OCI-LY7 (cell line): ENCODE measurements around the gene SLC10A4. TPM values are rescaled to one million over a fixed set of nuclear protein-coding genes. Genes with fewer than 3 reads are reported as not detected.

ENCODE experiments used
- BruUV-seq: library from RNA; stranded (reverse); fragments of 400-500 nt; replicated peaks from 2 replicates; lab custom pipeline; 2021; lab: Mats Ljungman, UMichigan
- CTCF ChIA-PET: fragments of 300-600 bp; sonication (Branson Sonifier 250); formaldehyde crosslinking; loops from one replicate; lab custom pipeline; 2022; ENCODE audit warnings: antibody characterized with exemption; ENCODE audit not compliant: unreplicated experiment; lab: Charles Lee
- POLR2A ChIA-PET: fragments of 300-600 bp; sonication (Branson Sonifier 250); formaldehyde crosslinking; loops from one replicate; lab custom pipeline; 2022; ENCODE audit warnings: antibody characterized with exemption; lab: Charles Lee
- DNase-seq: peaks from one replicate; pipeline ENCODE4 v3.0.0-alpha.2; 2015; ENCODE audit warnings: low spot score
- H2AFZ ChIP-seq: fragments of 200-600 bp; sonication (generic), shearing (Covaris generic); 2 replicates; pipeline ENCODE4 v1.6.1; 2014; ENCODE audit warnings: mild to moderate bottlenecking, antibody characterized with exemption, low read length, moderate library complexity
- H3K27ac ChIP-seq: fragments of 200-600 bp; sonication (generic); 2 replicates; pipeline ENCODE4 v1.5.1; 2014; ENCODE audit warnings: mixed run types, low read depth, mild to moderate bottlenecking, moderate library complexity, low read length, inconsistent platforms; ENCODE audit not compliant: poor library complexity, severe bottlenecking
- H3K36me3 ChIP-seq: fragments of 200-600 bp; sonication (generic); 2 replicates; pipeline ENCODE4 v1.6.1; 2014; ENCODE audit warnings: mild to moderate bottlenecking, antibody characterized with exemption, low read length, moderate library complexity, mixed read lengths; ENCODE audit not compliant: insufficient read depth
- H3K4me1 ChIP-seq: fragments of 200-600 bp; sonication (generic); 2 replicates; pipeline ENCODE4 v1.5.1; 2014; ENCODE audit warnings: mild to moderate bottlenecking, low read length; ENCODE audit not compliant: insufficient read depth, poor library complexity, severe bottlenecking
- H3K4me2 ChIP-seq: fragments of 200-600 bp; sonication (generic); 2 replicates; pipeline ENCODE4 v1.6.1; 2014; ENCODE audit warnings: mild to moderate bottlenecking, low read length
- H3K4me3 ChIP-seq: fragments of 200-600 bp; sonication (generic); 2 replicates; pipeline ENCODE4 v1.5.1; 2014; ENCODE audit warnings: mild to moderate bottlenecking, low read depth, low read length; ENCODE audit not compliant: poor library complexity, severe bottlenecking
- H3K79me2 ChIP-seq: fragments of 200-600 bp; sonication (generic); 2 replicates; pipeline ENCODE4 v1.6.1; 2016; ENCODE audit warnings: low read depth, mild to moderate bottlenecking, low read length, moderate library complexity, mixed read lengths; ENCODE audit not compliant: insufficient read depth
- H3K9me2 ChIP-seq: fragments of 200-600 bp; sonication (generic); 2 replicates; pipeline ENCODE4 v1.6.1; 2016; ENCODE audit warnings: mild to moderate bottlenecking, low read length, mixed read lengths; ENCODE audit not compliant: insufficient read depth
- H3K9me3 ChIP-seq: fragments of 200-600 bp; sonication (generic); 2 replicates; pipeline ENCODE4 v1.6.1; 2014; ENCODE audit warnings: mild to moderate bottlenecking, mixed run types, low read length, mixed read lengths
- H4K20me1 ChIP-seq: fragments of 200-600 bp; sonication (generic); 2 replicates; pipeline ENCODE4 v1.6.1; 2014; ENCODE audit warnings: mild to moderate bottlenecking, antibody characterized with exemption, low read length, moderate library complexity, mixed read lengths; ENCODE audit not compliant: insufficient read depth
- EZH2phosphoT487 ChIP-seq: fragments of 200-600 bp; sonication (generic); IDR thresholded peaks from 2 replicates; pipeline ENCODE4 v1.6.1; 2018; ENCODE audit warnings: low read depth, borderline replicate concordance, mild to moderate bottlenecking, mixed run types, antibody characterized with exemption, low read length, moderate library complexity, mixed read lengths
- intact Hi-C: fragments of 100-400 bp; cut with micrococcal nuclease; formaldehyde crosslinking; loops from one replicate; pipeline ENCODE4 v1.10.0; 2022; ENCODE audit not compliant: unreplicated experiment
- total RNA-seq, 2 experiments: library from RNA; depleted of rRNA in 1 of 2; stranded (reverse); fragments of >200 nt in 1 of 2; shearing (Covaris generic) in 1 of 2; gene quantifications; 2 replicates each; pipeline ENCODE4 v1.2.3, GENCODE V29; 2014 to 2022
- TF ChIP-seq, protein P1 (sequence below): fragments of 200-600 bp; sonication (generic); conservative IDR thresholded peaks from 2 replicates; pipeline ENCODE4 v1.5.1; 2014; ENCODE audit warnings: mild to moderate bottlenecking, antibody characterized with exemption, low read length, moderate library complexity, mixed read lengths

The SLC10A4 gene
- total RNA-seq, 2 experiments from 2014 or later, result not detected

DNA sequence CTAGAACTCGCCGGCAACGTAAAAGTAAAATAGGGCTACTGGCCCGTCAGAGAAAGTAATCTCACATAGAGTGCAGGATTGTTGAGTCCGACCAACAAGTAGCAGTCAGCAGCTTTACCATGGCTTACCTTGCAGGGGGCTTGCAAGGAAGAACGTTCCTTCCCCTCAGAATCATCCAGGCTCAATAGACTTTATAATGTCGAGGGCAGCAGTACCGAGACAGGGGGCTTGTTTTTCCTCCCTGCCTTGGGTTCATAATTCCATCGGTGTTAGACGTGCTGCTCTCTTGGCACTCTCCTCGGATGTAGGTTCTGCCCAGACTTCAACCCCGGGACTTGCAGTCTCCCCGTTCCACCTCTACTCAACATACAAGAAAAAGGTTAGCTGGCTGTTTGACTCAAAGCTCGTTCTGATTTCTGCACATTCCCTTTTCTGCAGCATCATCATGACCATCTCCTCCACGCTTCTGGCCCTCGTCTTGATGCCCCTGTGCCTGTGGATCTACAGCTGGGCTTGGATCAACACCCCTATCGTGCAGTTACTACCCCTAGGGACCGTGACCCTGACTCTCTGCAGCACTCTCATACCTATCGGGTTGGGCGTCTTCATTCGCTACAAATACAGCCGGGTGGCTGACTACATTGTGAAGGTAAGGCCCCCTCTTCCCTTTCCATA, 1.5 kb downstream of the SLC10A4 start:
- no TSS peak for BruUV-seq
- Histone ChIP-seq H3K4me3 (no peak overlapping the region), H3K9me3 (no peaks in the 10 kb centered on the region), H3K36me3 (no peaks in the 10 kb centered on the region), H3K79me2 (no peaks in the 10 kb centered on the region), H3K4me1 (no peaks in the 10 kb centered on the region), H2AFZ (no peak overlapping the region), H3K27ac (no peak overlapping the region), H3K4me2 (no peak overlapping the region), H4K20me1 (no peaks in the 10 kb centered on the region), H3K9me2 (no peaks in the 10 kb centered on the region)
- no peak for TF ChIP-seq EZH2phosphoT487
- TF ChIP-seq, protein P1, sequence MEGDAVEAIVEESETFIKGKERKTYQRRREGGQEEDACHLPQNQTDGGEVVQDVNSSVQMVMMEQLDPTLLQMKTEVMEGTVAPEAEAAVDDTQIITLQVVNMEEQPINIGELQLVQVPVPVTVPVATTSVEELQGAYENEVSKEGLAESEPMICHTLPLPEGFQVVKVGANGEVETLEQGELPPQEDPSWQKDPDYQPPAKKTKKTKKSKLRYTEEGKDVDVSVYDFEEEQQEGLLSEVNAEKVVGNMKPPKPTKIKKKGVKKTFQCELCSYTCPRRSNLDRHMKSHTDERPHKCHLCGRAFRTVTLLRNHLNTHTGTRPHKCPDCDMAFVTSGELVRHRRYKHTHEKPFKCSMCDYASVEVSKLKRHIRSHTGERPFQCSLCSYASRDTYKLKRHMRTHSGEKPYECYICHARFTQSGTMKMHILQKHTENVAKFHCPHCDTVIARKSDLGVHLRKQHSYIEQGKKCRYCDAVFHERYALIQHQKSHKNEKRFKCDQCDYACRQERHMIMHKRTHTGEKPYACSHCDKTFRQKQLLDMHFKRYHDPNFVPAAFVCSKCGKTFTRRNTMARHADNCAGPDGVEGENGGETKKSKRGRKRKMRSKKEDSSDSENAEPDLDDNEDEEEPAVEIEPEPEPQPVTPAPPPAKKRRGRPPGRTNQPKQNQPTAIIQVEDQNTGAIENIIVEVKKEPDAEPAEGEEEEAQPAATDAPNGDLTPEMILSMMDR, result no peak
- no peak for DNase-seq
- ChIA-PET CTCF (no interaction called here), POLR2A (no interaction called here)
- intact Hi-C loops, result no loop called here

DNA sequence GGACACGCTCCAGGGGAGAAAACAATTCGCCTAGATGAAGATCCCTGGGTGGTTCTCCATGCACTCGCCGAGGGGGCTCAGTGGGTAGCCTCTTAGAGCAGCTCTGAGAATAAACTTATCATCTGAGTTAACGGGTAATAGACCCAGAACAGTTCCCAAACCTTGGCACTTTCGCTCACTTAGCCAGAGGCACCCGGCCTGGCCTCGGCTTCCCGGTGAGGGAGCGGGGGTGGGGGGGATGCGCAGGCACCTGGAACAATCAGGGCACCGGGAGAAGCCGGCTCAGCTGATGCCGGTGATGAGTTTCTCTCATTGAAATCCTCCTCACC, 6.5 kb downstream of the SLC10A4 start:
- Histone ChIP-seq H3K9me2 (no peaks in the 10 kb centered on the region), H3K27ac (no peak overlapping the region), H2AFZ (no peak overlapping the region), H4K20me1 (no peaks in the 10 kb centered on the region), H3K4me1 (no peaks in the 10 kb centered on the region), H3K4me3 (no peak overlapping the region), H3K36me3 (no peaks in the 10 kb centered on the region), H3K79me2 (no peaks in the 10 kb centered on the region), H3K4me2 (no peak overlapping the region), H3K9me3 (no peaks in the 10 kb centered on the region)
- ChIA-PET CTCF (no interaction called here), POLR2A (no interaction called here)
- no peak for TF ChIP-seq EZH2phosphoT487
- TF ChIP-seq, protein P1, result no peak
- intact Hi-C loops, result no loop called here
- BruUV-seq, result no TSS peak
- no peak for DNase-seq

DNA sequence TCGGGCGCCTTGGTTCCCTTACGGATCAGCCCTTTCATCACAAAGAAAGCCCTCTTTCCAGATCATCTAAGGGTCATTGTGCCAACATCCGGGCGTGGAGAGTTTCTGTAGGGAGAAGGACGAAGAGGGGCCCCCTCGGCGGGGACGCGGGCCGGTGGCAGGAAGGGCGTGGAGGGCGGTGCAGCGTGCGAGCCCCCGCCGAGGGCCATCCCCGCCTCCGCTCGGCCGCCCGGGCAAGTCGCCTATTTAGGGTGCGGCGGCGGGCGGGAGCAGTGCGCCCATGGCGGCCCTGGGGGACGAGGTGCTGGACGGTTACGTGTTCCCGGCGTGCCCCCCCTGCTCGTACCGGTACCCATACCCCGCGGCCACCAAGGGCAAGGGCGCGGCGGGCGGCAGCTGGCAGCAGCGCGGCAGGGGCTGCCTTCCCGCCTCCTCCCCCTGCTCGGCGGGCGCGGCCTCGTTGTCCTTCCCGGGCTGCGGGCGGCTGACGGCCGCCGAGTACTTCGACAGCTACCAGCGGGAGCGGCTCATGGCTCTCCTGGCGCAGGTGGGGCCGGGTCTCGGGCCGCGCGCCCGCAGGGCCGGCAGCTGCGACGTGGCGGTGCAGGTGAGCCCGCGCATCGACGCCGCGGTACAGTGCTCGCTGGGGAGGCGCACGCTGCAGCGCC, 7.0 kb downstream of the SLC10A4 start, which contains the start of gene ZAR1:
ZAR1 (plus strand) TSS at position 241 of the 668 bp plus-strand sequence; CDS start at position 281, 40 bp downstream.
- CTCF ChIA-PET, result no interaction called here
- Histone ChIP-seq H3K4me2 (no peak within 1 kb of the TSS), H3K4me1 (no peaks in the 10 kb centered on the region), H3K9me3 (no peaks in the 10 kb centered on the region), H3K36me3 (no peaks in the 10 kb centered on the region), H3K9me2 (no peaks in the 10 kb centered on the region), H2AFZ (no peak within 1 kb of the TSS), H3K27ac (no peak within 1 kb of the TSS), H3K4me3 (no peak within 1 kb of the TSS), H3K79me2 (no peaks in the 10 kb centered on the region), H4K20me1 (no peaks in the 10 kb centered on the region)
- intact Hi-C loops, result no loop called here
- no TSS peak for BruUV-seq
- no peak for DNase-seq
- POLR2A ChIA-PET, result no interaction called here
- TF ChIP-seq, protein P1, result no peak
- no peak for TF ChIP-seq EZH2phosphoT487
